HUES48 (cell line): ENCODE measurements around the gene GALP.
"Not testable (repeated sequence)": the region's sequence is repeated elsewhere in the genome, so short reads cannot be mapped to it uniquely, and the experiment has no call there.

Experiments used
- H3K27ac ChIP-seq: one replicate; pipeline ENCODE4 v1.7.0; 2013; ENCODE audit warnings: low read depth, low read length, inconsistent platforms
- H3K27me3 ChIP-seq: 2 replicates; pipeline ENCODE4 v1.6.1; 2013; ENCODE audit warnings: mild to moderate bottlenecking, low read length; ENCODE audit not compliant: control insufficient read depth, insufficient read depth
- H3K36me3 ChIP-seq: 2 replicates; pipeline ENCODE4 v1.6.1; 2013; ENCODE audit warnings: low read length; ENCODE audit not compliant: control insufficient read depth, insufficient read depth
- H3K4me1 ChIP-seq: 2 replicates; pipeline ENCODE4 v1.6.1; 2013; ENCODE audit warnings: mild to moderate bottlenecking, low read length; ENCODE audit not compliant: control insufficient read depth, insufficient read depth
- H3K4me3 ChIP-seq: 2 replicates; pipeline ENCODE4 v1.5.1; 2013; ENCODE audit warnings: mild to moderate bottlenecking, low read depth, low read length
- H3K9ac ChIP-seq: 2 replicates; pipeline ENCODE4 v1.6.1; 2013; ENCODE audit warnings: mild to moderate bottlenecking, low read depth, low read length, moderate library complexity
- H3K9me3 ChIP-seq: 2 replicates; pipeline ENCODE4 v1.6.1; 2013; ENCODE audit warnings: low read length; ENCODE audit not compliant: control insufficient read depth, insufficient read depth

The GALP gene

GRCh38 chr19:56148096-56148495 lies 27.7 kb upstream of the GALP start:
- Histone ChIP-seq H3K9me3 (no peaks in the 10 kb centered on the region), H3K36me3 (peaks cover 26% of the 10 kb centered on the region), H3K9ac (no peak overlapping the region)

GRCh38 chr19:56148955-56149655 lies 26.7 kb upstream of the GALP start:
- H3K27ac ChIP-seq, H3K9me3 ChIP-seq, H3K4me3 ChIP-seq, H3K27me3 ChIP-seq, H3K9ac ChIP-seq: not testable (repeated sequence)
- peaks cover 15% of the 10 kb centered on the region for H3K4me1 ChIP-seq
- peaks cover 30% of the 10 kb centered on the region for H3K36me3 ChIP-seq

More at GRCh38 chr19:56148096-56148495, 27.7 kb upstream of the GALP start:
- no peaks in the 10 kb centered on the region for H3K27me3 ChIP-seq
- H3K27ac ChIP-seq, result no peak overlapping the region
- H3K4me3 ChIP-seq, result no peak overlapping the region
- peaks cover 6% of the 10 kb centered on the region for H3K4me1 ChIP-seq

- H3K9ac ChIP-seq, result no peak overlapping the region
- H3K27ac ChIP-seq, result no peak overlapping the region
- H3K4me1 ChIP-seq, result peaks cover 15% of the 10 kb centered on the region
- no peaks in the 10 kb centered on the region for H3K9me3 ChIP-seq
- H3K4me3 ChIP-seq, result no peak overlapping the region
- no peaks in the 10 kb centered on the region for H3K27me3 ChIP-seq
- H3K36me3 ChIP-seq, result peaks cover 30% of the 10 kb centered on the region
Observed at GRCh38 chr19:56149656-56150038, 26.2 kb upstream of the GALP start.

GRCh38 chr19:56150358-56150757 lies 25.4 kb upstream of the GALP start:
- Histone ChIP-seq H3K4me1 (peaks cover 15% of the 10 kb centered on the region), H3K27me3 (no peaks in the 10 kb centered on the region), H3K9ac (no peak overlapping the region), H3K36me3 (peaks cover 35% of the 10 kb centered on the region), H3K9me3 (no peaks in the 10 kb centered on the region), H3K4me3 (no peak overlapping the region), H3K27ac (no peak overlapping the region)

- Histone ChIP-seq H3K27ac (peak overlapping the region; percentile 47), H3K27me3 (no peaks in the 10 kb centered on the region), H3K9ac (no peak overlapping the region), H3K9me3 (no peaks in the 10 kb centered on the region), H3K4me3 (no peak overlapping the region), H3K36me3 (peaks cover 35% of the 10 kb centered on the region), H3K4me1 (peaks cover 15% of the 10 kb centered on the region)
Observed at GRCh38 chr19:56152644-56153043, 23.2 kb upstream of the GALP start.

- peaks cover 15% of the 10 kb centered on the region for H3K4me1 ChIP-seq
- H3K9me3 ChIP-seq, result no peaks in the 10 kb centered on the region
- H3K36me3 ChIP-seq, result peaks cover 31% of the 10 kb centered on the region
- no peak overlapping the region for H3K4me3 ChIP-seq
- peak overlapping the region; percentile 47 for H3K27ac ChIP-seq
- H3K27me3 ChIP-seq, result no peaks in the 10 kb centered on the region
- H3K9ac ChIP-seq, result no peak overlapping the region
Observed at GRCh38 chr19:56153507-56153906, 22.3 kb upstream of the GALP start.

- no peak overlapping the region for H3K9ac ChIP-seq
- H3K27me3 ChIP-seq, result no peaks in the 10 kb centered on the region
- no peak overlapping the region for H3K27ac ChIP-seq
- peaks cover 36% of the 10 kb centered on the region for H3K36me3 ChIP-seq
- H3K4me1 ChIP-seq, result peaks cover 15% of the 10 kb centered on the region
- H3K4me3 ChIP-seq, result no peak overlapping the region
- no peaks in the 10 kb centered on the region for H3K9me3 ChIP-seq
Observed at GRCh38 chr19:56155124-56155687, 20.6 kb upstream of the GALP start.

- H3K9me3 ChIP-seq, result no peaks in the 10 kb centered on the region
- H3K27me3 ChIP-seq, result no peaks in the 10 kb centered on the region
- H3K4me3 ChIP-seq, result no peak overlapping the region
- no peak overlapping the region for H3K27ac ChIP-seq
- peaks cover 39% of the 10 kb centered on the region for H3K36me3 ChIP-seq
- H3K4me1 ChIP-seq, result peaks cover 15% of the 10 kb centered on the region
- no peak overlapping the region for H3K9ac ChIP-seq
Observed at GRCh38 chr19:56156768-56157167, 19.0 kb upstream of the GALP start.

GRCh38 chr19:56158170-56158757 lies 17.5 kb upstream of the GALP start:
- no peaks in the 10 kb centered on the region for H3K27me3 ChIP-seq
- no peak overlapping the region for H3K9ac ChIP-seq
- no peak overlapping the region for H3K27ac ChIP-seq
- no peak overlapping the region for H3K4me3 ChIP-seq
- peaks cover 39% of the 10 kb centered on the region for H3K36me3 ChIP-seq
- peaks cover 7% of the 10 kb centered on the region for H3K4me1 ChIP-seq
- H3K9me3 ChIP-seq, result no peaks in the 10 kb centered on the region

- H3K36me3 ChIP-seq, result peaks cover 36% of the 10 kb centered on the region
- no peak overlapping the region for H3K9ac ChIP-seq
- H3K27ac ChIP-seq, result no peak overlapping the region
- no peaks in the 10 kb centered on the region for H3K4me1 ChIP-seq
- H3K27me3 ChIP-seq, result no peaks in the 10 kb centered on the region
- no peak overlapping the region for H3K4me3 ChIP-seq
- no peaks in the 10 kb centered on the region for H3K9me3 ChIP-seq
Observed at GRCh38 chr19:56159009-56159559, 16.7 kb upstream of the GALP start.

GRCh38 chr19:56159622-56160271 lies 16.1 kb upstream of the GALP start:
- no peak overlapping the region for H3K27ac ChIP-seq
- no peaks in the 10 kb centered on the region for H3K4me1 ChIP-seq
- H3K9me3 ChIP-seq, result no peaks in the 10 kb centered on the region
- peaks cover 34% of the 10 kb centered on the region for H3K36me3 ChIP-seq
- no peak overlapping the region for H3K9ac ChIP-seq
- H3K27me3 ChIP-seq, result no peaks in the 10 kb centered on the region
- no peak overlapping the region for H3K4me3 ChIP-seq
